Activated naive CD8-positive, alpha-beta T cell treated with anti-CD3 and anti-CD28 coated beads for 36 hours (primary cell): ENCODE data around the gene VWA7. TPM values are rescaled to one million over a fixed set of nuclear protein-coding genes. Genes with fewer than 3 reads are reported as not detected.
"Not testable (repeated sequence)": the region's sequence is repeated elsewhere in the genome, so short reads cannot be mapped to it uniquely, and the experiment has no call there.

Experiments used
- DNase-seq: peaks from one replicate; pipeline ENCODE4 v3.0.0; 2021
- H3K27ac Mint-ChIP-seq: one replicate; pipeline ENCODE4 v1.8.0; 2022; ENCODE audit warnings: mild to moderate bottlenecking, moderate library complexity, mixed read lengths
- H3K27me3 Mint-ChIP-seq: one replicate; pipeline ENCODE4 v1.8.0; 2022; ENCODE audit warnings: mild to moderate bottlenecking, mixed read lengths
- H3K36me3 Mint-ChIP-seq: one replicate; pipeline ENCODE4 v1.8.0; 2021; ENCODE audit warnings: mild to moderate bottlenecking, mixed read lengths
- H3K4me1 Mint-ChIP-seq: one replicate; pipeline ENCODE4 v1.8.0; 2021; ENCODE audit warnings: mixed read lengths
- H3K4me3 Mint-ChIP-seq: one replicate; pipeline ENCODE4 v1.8.0; 2022; ENCODE audit warnings: mild to moderate bottlenecking, moderate library complexity, mixed read lengths
- H3K9me3 Mint-ChIP-seq: one replicate; pipeline ENCODE4 v1.8.0; 2022; ENCODE audit warnings: mixed read lengths
- total RNA-seq, 2 experiments: library from RNA; stranded (reverse); gene quantifications; one replicate each; pipeline ENCODE4 v1.2.3, GENCODE V29; 2021

VWA7 gene, protein sequence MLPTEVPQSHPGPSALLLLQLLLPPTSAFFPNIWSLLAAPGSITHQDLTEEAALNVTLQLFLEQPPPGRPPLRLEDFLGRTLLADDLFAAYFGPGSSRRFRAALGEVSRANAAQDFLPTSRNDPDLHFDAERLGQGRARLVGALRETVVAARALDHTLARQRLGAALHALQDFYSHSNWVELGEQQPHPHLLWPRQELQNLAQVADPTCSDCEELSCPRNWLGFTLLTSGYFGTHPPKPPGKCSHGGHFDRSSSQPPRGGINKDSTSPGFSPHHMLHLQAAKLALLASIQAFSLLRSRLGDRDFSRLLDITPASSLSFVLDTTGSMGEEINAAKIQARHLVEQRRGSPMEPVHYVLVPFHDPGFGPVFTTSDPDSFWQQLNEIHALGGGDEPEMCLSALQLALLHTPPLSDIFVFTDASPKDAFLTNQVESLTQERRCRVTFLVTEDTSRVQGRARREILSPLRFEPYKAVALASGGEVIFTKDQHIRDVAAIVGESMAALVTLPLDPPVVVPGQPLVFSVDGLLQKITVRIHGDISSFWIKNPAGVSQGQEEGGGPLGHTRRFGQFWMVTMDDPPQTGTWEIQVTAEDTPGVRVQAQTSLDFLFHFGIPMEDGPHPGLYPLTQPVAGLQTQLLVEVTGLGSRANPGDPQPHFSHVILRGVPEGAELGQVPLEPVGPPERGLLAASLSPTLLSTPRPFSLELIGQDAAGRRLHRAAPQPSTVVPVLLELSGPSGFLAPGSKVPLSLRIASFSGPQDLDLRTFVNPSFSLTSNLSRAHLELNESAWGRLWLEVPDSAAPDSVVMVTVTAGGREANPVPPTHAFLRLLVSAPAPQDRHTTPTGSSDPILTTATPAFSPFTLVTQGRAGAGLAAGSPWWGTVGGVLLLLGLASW
- 1 to 10 TPM; 1.6 to 1.7 TPM for total RNA-seq

GRCh38 chr6:31776989-31777666 is at the start of gene VWA7:
TSS of gene VWA7 (minus strand) at chr6:31777328. CDS start at chr6:31776779, 549 bp downstream.
- Mint-ChIP-seq H3K27me3 (peaks cover 6% of the 10 kb centered on the region), H3K4me1 (peaks cover 29% of the 10 kb centered on the region), H3K36me3 (peaks cover 25% of the 10 kb centered on the region), H3K9me3 (no peaks in the 10 kb centered on the region), H3K27ac (peak within 1 kb of the TSS; percentile 51), H3K4me3 (peak within 1 kb of the TSS; percentile 40)
- DNase-seq, result peak; percentile 88

DNA sequence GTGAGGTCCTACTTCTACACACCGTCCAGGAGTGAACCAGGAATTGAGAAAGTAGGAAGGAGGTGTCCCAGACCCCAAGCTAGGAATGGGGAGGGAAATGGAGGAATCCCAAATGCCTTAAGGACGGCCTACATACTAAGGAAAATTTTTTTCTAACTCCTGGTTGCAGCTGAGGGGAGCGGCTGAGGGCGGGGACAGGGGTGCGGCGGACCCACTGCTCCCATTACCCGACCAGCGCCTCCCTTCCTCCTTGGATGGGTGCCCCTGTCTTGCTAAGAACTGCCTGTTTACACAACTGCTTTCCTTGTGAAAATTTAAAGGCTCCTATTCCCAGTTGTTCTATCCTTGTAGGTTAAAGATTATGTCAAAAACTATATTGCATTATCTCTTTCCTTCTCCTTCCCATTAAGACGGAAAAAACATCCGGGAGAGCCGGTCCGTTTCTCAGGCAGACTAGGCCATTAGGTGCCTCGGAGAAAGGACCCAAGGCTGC is 49.7 kb upstream of the VWA7 start:
- no peaks in the 10 kb centered on the region for H3K9me3 Mint-ChIP-seq
- peak overlapping the region; percentile 80 for H3K4me3 Mint-ChIP-seq
- H3K27me3 Mint-ChIP-seq, result peaks cover 28% of the 10 kb centered on the region
- no peak for DNase-seq
- peak overlapping the region; percentile 90 for H3K27ac Mint-ChIP-seq
- H3K36me3 Mint-ChIP-seq, result peaks cover 6% of the 10 kb centered on the region
- peaks cover 37% of the 10 kb centered on the region for H3K4me1 Mint-ChIP-seq

DNA sequence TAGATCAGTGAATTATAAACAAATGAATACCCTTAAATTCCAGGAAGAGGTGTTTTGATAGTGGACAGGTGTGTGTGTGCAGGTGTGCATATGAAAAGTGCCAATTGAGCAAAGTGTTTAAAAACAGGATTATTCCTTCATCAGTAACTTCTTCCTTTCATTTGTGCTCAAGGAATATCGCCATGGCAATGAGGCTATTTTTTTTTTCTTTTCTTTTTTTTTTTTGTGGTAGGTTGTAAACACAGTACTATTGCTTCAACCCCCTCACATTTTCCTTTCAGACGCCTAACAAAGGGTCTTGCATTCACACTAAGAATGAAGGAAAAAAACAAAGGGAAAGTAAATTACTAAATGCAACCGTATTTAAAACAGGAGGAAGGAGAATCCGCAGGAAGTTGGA is 48.4 kb upstream of the VWA7 start:
- peaks cover 4% of the 10 kb centered on the region for H3K36me3 Mint-ChIP-seq
- H3K9me3 Mint-ChIP-seq, result no peaks in the 10 kb centered on the region
- H3K4me1 Mint-ChIP-seq, result peaks cover 38% of the 10 kb centered on the region
- H3K27ac Mint-ChIP-seq, result peak overlapping the region; percentile 38
- H3K27me3 Mint-ChIP-seq, result peaks cover 28% of the 10 kb centered on the region
- peak overlapping the region; percentile 14 for H3K4me3 Mint-ChIP-seq
- no peak for DNase-seq

GRCh38 chr6:31823592-31824196 is 46.6 kb upstream of the VWA7 start:
- Mint-ChIP-seq H3K27me3 (peaks cover 28% of the 10 kb centered on the region), H3K4me1 (peaks cover 34% of the 10 kb centered on the region)
- H3K36me3 Mint-ChIP-seq, H3K9me3 Mint-ChIP-seq, DNase-seq, H3K4me3 Mint-ChIP-seq, H3K27ac Mint-ChIP-seq: not testable (repeated sequence)

GRCh38 chr6:31822036-31822821 is 45.1 kb upstream of the VWA7 start:
- Mint-ChIP-seq H3K4me1 (peaks cover 46% of the 10 kb centered on the region), H3K4me3 (peak overlapping the region; percentile 98)

GRCh38 chr6:31821301-31822035 is 44.3 kb upstream of the VWA7 start:
- H3K4me1 Mint-ChIP-seq, result peaks cover 40% of the 10 kb centered on the region
- H3K27ac Mint-ChIP-seq, result peak overlapping the region; percentile 94
- no peaks in the 10 kb centered on the region for H3K36me3 Mint-ChIP-seq
- peak; percentile 71 for DNase-seq
- H3K9me3 Mint-ChIP-seq, result no peaks in the 10 kb centered on the region
- peak overlapping the region; percentile 98 for H3K4me3 Mint-ChIP-seq
- H3K27me3 Mint-ChIP-seq, result peaks cover 23% of the 10 kb centered on the region

More at GRCh38 chr6:31822036-31822821, 45.1 kb upstream of the VWA7 start:
- Mint-ChIP-seq H3K36me3 (no peaks in the 10 kb centered on the region), H3K27ac (peak overlapping the region; percentile 94), H3K27me3 (peaks cover 27% of the 10 kb centered on the region), H3K9me3 (no peaks in the 10 kb centered on the region)
- peak; percentile 44 for DNase-seq

GRCh38 chr6:31820399-31820798 is 43.3 kb upstream of the VWA7 start:
- not testable (repeated sequence) for H3K9me3 Mint-ChIP-seq, DNase-seq, H3K36me3 Mint-ChIP-seq, H3K27ac Mint-ChIP-seq, H3K4me3 Mint-ChIP-seq
- Mint-ChIP-seq H3K27me3 (peaks cover 14% of the 10 kb centered on the region), H3K4me1 (peaks cover 35% of the 10 kb centered on the region)

DNA sequence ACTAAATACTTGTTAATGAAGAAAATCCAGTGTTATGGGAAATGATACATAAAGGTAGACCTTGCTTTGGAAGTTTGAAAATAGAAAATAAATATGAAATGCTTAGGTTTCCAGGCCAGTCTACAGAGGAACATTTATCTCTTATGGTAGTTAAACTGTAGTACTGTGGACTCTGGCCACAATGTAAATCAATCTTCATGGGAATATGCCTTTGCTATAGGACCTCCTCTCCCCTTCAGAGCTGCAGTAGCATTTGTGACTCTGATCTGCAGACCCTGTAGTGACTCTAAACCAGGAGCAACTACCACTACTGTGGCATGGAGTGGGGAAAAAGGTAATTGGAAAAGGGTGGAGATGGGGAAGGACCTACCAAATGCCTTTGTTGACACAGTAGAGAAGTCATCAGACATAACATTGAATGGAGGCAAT is 42.8 kb upstream of the VWA7 start:
- DNase-seq, result no peak
- H3K9me3 Mint-ChIP-seq, result no peaks in the 10 kb centered on the region
- peaks cover 8% of the 10 kb centered on the region for H3K27me3 Mint-ChIP-seq
- no peak overlapping the region for H3K27ac Mint-ChIP-seq
- H3K4me3 Mint-ChIP-seq, result no peak overlapping the region
- H3K4me1 Mint-ChIP-seq, result peaks cover 33% of the 10 kb centered on the region
- no peaks in the 10 kb centered on the region for H3K36me3 Mint-ChIP-seq

DNA sequence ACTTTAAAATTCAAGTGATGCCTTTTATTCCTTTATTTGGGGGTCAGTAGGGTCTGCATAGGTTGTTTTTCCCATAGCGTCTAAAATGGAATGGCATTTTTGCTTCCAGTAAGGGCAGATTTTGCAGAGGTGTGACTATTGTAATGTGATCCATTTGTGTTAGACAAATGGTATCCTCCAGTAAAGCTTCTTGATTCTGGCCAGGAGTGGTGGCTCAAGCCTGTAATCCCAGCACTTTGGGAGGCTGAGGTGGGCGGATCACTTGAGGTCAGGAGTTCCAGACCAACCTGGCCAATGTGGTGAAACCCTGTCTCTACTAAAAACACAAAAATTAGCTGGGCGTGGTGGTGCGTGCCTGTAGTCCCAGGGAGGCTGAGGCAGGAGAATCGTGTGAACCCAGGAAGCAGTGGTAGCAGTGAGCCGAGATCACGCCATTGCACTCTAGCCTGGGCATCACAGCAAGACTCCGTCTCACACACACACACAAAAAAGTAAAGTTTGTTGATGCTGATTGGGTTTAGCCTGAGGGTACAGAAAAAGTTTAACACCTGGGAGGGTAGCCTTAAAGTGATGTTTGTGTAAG is 40.9 kb upstream of the VWA7 start:
- Mint-ChIP-seq H3K27ac (peak overlapping the region; percentile 77), H3K4me3 (peak overlapping the region; percentile 79), H3K4me1 (peaks cover 46% of the 10 kb centered on the region)
- not testable (repeated sequence) for H3K36me3 Mint-ChIP-seq, H3K27me3 Mint-ChIP-seq, DNase-seq, H3K9me3 Mint-ChIP-seq

DNA sequence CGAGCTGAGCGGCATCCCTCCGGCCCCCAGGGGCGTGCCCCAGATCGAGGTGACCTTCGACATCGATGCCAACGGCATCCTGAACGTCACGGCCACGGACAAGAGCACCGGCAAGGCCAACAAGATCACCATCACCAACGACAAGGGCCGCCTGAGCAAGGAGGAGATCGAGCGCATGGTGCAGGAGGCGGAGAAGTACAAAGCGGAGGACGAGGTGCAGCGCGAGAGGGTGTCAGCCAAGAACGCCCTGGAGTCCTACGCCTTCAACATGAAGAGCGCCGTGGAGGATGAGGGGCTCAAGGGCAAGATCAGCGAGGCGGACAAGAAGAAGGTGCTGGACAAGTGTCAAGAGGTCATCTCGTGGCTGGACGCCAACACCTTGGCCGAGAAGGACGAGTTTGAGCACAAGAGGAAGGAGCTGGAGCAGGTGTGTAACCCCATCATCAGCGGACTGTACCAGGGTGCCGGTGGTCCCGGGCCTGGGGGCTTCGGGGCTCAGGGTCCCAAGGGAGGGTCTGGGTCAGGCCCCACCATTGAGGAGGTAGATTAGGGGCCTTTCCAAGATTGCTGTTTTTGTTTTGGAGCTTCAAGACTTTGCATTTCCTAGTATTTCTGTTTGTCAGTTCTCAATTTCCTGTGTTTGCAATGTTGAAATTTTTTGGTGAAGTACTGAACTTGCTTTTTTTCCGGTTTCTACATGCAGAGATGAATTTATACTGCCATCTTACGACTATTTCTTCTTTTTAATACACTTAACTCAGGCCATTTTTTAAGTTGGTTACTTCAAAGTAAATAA is 40.2 kb upstream of the VWA7 start:
- Mint-ChIP-seq H3K4me3 (peak overlapping the region; percentile 79), H3K4me1 (peaks cover 45% of the 10 kb centered on the region), H3K27ac (peak overlapping the region; percentile 77)
- H3K27me3 Mint-ChIP-seq, H3K36me3 Mint-ChIP-seq, H3K9me3 Mint-ChIP-seq, DNase-seq: not testable (repeated sequence)

- Mint-ChIP-seq H3K36me3 (no peaks in the 10 kb centered on the region), H3K27me3 (no peaks in the 10 kb centered on the region), H3K9me3 (no peaks in the 10 kb centered on the region), H3K4me3 (peak within 1 kb of the TSS; percentile 84), H3K27ac (peak within 1 kb of the TSS; percentile 84), H3K4me1 (peaks cover 34% of the 10 kb centered on the region)
- peak; percentile 45 for DNase-seq
Observed at GRCh38 chr6:31815025-31815838, 38.1 kb upstream of the VWA7 start, which contains the start of the genes HSPA1A and HSPA1L. TSS of gene HSPA1A (plus strand) at chr6:31815543. CDS start at chr6:31815757, 214 bp downstream. TSS of gene HSPA1L (minus strand) at chr6:31815283. CDS start at chr6:31811972, 3,311 bp downstream.

DNA sequence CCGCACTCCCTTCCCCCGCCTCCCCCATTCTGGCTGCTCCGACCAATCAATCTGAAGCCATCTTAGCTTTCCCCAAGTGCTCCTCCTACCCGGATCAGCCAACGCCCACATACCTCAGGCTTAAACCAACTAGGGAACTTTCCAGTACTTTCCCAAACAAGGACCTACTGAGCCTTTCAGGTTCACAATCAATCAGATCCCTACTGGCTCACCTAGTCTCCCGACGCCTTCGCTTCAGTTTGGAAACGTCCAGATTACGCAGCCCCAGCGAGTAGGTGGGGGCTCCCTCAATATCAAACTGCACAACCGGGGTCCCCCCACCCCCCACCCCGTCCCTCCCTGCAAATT is 37.5 kb upstream of the VWA7 start:
- Mint-ChIP-seq H3K9me3 (no peaks in the 10 kb centered on the region), H3K4me1 (peaks cover 34% of the 10 kb centered on the region), H3K36me3 (no peaks in the 10 kb centered on the region), H3K27ac (peak overlapping the region; percentile 84), H3K27me3 (no peaks in the 10 kb centered on the region), H3K4me3 (peak overlapping the region; percentile 84)
- peak; percentile 67 for DNase-seq
